GM21619 (cell line): Measurements from ENCODE around the gene SCG2.

ENCODE experiments used
- ATAC-seq: cut with Tn5 transposase; IDR thresholded peaks from one replicate; pipeline ENCODE4 v1.9.1; 2021; ENCODE audit not compliant: unreplicated experiment

SCG2 gene

DNA sequence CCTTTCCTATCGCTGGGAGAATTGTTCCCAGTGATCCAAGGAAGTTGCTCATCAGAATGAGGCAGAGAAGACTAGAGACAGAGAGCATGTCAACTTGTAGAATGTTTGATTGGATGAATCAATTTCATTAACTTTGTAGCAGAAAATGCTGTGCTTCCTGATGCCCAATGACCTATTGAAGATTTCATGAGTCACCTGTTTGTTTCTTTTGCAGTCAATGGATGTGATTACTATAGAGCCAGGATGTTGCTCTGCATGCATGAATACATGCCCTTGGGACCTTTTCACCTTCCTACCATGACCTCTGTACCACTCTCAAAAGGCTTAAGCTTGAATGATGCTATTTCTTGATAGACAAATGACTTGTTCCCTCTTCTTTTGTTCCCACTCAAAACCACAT is 23.3 kb downstream of the SCG2 start:
- ATAC-seq = no peak

DNA sequence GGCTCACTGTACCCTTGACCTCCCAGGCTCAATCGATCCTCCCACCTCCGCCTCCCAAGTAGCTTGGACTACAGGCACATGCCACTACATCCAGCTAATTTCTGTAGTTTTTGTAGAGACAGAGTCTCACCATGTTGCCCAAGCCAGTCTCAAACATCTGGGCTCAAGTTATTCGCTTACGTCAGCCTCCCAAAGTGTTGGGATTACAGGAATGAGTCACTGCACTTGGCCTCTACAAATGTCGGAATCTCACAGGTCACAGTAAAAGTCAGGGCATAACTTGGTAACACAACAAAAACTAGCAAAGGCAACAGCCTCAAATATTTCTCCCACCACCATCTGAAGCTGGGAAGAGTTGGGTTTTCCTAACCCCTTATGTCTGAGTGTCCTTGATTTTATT is 25.3 kb downstream of the SCG2 start:
- ATAC-seq = no peak

DNA sequence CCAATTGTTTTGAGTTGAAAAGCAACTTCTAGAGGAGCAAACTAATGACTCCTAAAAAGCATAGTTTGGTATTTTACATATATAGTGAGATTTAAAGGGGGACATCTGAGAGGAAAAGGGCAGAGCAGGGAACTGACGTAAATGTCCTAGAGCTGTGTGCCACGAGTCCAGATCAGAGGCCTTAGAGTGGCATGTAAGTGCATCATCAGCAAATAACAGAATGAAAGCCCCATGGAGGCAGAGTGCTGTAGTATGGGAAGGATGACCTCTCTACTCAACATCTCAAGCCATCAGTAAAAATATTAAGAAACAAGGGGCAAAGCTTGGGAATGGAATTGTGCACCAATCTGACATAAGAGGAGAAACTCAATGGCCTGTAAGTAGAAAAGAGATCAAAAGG is 31.4 kb downstream of the SCG2 start:
- no peak for ATAC-seq

DNA sequence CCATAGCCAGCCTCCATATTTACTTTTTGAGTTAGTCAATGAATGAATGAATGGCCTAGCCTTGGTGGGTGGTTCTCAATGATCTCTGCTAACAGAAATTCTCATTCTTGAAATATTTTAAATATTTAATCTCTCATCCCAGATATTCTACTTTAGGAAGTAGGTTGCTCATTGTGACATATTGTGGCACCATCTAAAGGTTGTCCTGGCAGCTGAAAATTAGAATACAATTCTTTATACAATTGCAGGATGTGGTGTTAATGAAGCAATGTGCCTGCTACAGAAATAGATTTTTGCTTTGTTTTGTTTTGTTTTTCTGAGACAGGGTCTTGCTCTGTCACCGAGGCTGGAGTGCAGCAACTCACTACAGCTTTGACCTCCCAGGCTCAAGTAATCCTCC is 35.8 kb downstream of the SCG2 start:
- no peak for ATAC-seq

DNA sequence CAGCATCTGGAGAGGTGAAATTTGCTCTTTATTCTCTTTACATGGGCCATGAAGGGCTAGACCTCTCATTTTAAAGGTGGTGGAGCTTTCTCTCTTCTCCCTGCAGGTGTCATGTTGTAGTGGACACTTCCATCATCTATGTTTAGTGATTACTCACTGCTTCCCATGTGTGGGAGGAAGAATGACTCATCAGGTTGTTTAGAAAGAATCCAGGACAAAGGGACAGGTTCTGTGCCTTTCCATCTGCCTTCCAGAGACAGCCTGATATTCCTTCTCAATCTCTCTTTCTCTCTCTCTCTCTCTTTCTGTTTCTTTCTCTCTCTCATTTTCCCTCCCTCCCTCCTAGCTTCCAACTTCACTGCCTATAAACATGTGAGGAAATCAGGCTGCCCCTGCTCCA is 38.7 kb downstream of the SCG2 start:
- ATAC-seq = no peak

DNA sequence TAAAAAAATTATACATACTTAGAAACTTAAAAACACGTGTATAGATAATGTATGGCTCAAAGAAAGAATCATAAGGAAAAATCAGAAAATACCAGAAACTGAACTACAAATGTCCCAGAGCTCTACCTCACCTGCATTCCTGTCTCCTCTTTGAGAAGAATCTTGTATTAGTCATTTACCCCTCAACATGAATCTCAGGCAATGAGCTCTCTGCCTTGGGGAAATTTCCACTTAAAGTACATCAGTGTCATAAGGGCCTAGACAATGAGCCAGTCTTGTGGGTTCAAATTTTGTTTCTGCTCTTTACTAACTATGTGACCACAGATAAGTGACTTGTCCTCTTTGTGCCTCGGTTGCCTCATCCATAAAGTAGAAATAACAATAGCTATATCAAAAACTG is 40.1 kb downstream of the SCG2 start:
- ATAC-seq = no peak

DNA sequence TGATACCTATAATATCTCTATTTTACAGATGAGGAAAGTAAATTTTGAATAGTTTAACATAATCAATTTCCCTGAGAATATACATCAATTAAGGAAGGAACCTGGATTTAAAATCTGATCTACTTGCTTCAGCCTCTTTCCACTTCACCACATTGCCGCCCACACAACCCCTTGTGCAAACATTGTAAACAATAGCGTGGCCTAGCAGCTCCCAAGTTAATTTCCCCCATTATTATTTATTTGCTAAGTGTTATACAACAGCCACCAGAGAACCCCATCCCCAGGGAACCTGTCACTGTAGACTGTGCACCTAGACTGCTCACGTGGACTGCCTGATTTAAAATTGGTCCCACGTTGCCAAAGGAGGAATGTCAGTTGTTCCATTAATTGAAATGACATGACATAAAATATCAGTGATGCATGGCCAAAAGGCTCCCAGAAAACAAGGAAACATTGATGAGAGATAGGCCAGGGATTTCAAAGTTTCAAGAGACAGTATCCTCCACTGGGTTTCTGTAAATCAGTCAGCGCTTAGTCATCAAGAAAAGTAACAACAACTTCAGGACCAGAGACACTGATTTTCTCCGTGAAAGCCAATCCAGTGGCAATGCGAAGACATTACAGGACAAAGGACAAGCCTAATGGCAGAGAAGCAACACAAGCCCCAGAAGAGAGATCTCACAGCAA is 41.3 kb downstream of the SCG2 start:
- ATAC-seq = no peak

DNA sequence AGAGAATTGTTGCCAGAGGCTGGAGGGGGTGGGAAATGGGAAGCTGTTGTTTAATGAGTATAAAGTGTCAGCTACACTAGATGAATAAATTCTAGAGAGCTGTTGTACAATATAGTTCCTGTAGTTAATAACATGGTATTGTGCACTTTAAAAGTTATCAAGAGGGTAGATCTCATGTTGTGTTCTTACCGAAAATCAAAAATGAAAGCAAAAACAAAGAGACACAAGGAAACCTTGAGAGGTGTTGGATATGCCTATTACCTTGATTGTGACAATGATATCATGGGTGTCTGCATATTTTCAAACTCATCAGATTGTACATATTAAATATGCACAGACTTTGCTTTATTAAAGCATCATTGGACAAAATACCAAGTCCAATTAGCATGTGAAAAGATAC is 43.2 kb downstream of the SCG2 start:
- no peak for ATAC-seq

DNA sequence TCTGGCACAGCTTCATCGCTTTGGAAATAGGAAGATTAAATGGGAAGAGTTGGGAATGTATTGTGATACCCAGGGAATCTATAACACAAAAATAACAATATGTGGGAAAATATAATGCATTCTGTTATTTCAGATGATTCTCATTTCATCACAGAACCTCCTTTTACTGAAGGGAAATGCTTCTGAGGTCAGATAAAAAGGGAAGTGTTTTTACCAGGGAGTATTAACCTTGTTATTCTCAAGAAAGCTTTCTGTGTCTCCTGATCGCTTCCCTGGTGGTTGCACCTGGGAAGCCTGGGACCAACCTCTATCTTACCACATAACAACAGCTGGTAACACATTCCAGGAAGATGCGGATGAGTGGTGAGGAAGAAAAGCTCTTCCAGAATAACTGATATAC is 47.2 kb downstream of the SCG2 start:
- no peak for ATAC-seq

DNA sequence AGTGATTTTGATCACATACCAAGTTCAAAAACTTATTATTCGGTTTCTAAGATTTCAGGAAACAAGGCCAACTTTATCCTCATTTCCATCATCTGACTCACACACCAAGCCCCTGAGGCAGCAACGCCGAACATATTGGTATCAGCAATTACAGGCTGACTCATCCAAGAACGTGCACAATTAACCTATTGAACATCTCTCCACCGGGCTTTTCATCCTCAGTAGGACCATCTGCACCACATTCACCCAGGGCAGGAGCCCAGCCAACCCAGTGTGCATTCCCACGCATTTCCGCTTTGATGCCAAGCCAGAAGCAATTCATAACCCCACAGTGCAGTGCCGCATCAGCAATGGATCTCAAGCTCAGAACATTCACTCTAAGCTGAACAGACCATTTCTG is 52.9 kb downstream of the SCG2 start:
- ATAC-seq = no peak

DNA sequence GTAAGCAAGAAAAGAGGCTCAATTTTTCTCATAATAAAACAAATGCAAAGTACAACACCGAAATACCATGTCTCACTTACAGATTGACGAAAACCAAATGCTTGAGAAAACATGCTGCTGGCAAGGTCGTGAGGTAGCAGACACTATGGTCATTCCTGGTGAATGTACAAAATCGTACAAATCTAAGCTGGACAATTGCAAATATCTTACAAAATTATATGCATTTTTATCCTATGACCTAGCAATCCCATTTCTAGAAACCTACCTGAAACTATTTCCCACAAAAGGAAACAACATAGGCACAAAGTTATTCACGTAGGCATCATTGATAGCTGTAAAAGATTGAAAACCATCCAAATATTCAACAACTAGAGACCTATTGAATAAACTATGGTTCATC is 54.0 kb downstream of the SCG2 start:
- no peak for ATAC-seq
